ENCODE results near the gene SCRT2. TPM values are rescaled to one million over a fixed set of nuclear protein-coding genes. Genes with fewer than 3 reads are reported as not detected.

SCRT2 gene
- total and polyA plus RNA-seq, 9 donors: not detected

- H3K4me1 ChIP-seq (ENCODE audit: insufficient read depth): peaks cover 4% of the 10 kb centered on the region
- DNase-seq: no peak
- H3K27ac ChIP-seq: no peak overlapping the region
- no peak for TF ChIP-seq POLR2A (IDR thresholded peaks at IDR 0.05)
- H3K4me3 ChIP-seq: no peak overlapping the region
- intact Hi-C loops (cut with DNase I): no loop called here
- no peaks in the 10 kb centered on the region for H3K27me3 ChIP-seq
- no peaks in the 10 kb centered on the region for H3K9me3 ChIP-seq
- no peaks in the 10 kb centered on the region for H3K36me3 ChIP-seq
- 74 to 82% (median 78%) methylated on average over 5 of the region's 5 CpGs for WGBS, 3 donors
Observed at GRCh38 chr20:650954-651353, 24.6 kb downstream of the SCRT2 start.

- no peaks in the 10 kb centered on the region for H3K9me3 ChIP-seq
- intact Hi-C loops (cut with DNase I): no loop called here
Observed at GRCh38 chr20:650281-650680, 25.3 kb downstream of the SCRT2 start.

GRCh38 chr20:647479-648019, 28.1 kb downstream of the SCRT2 start:
- intact Hi-C loops (cut with DNase I): loop anchor here (5.0 to 10.0 kb wide), 4 partner anchors 83 to 363 kb away; no protein-coding TSS in a partner anchor

More at GRCh38 chr20:650281-650680, 25.3 kb downstream of the SCRT2 start:
- H3K4me3 ChIP-seq: no peak overlapping the region
- no peak overlapping the region for H3K27ac ChIP-seq
- peaks cover 4% of the 10 kb centered on the region for H3K4me1 ChIP-seq (ENCODE audit: insufficient read depth)
- WGBS, 3 donors: 84 to 91% (median 85%) methylated on average over 5 of the region's 5 CpGs
- no peaks in the 10 kb centered on the region for H3K27me3 ChIP-seq
- DNase-seq: no peak
- no peaks in the 10 kb centered on the region for H3K36me3 ChIP-seq
- TF ChIP-seq CTCF (IDR thresholded peaks at IDR 0.05): no peak
- no peak for TF ChIP-seq EP300 (IDR thresholded peaks at IDR 0.05)
- TF ChIP-seq POLR2A (IDR thresholded peaks at IDR 0.05): no peak

GRCh38 chr20:646868-647233, 28.8 kb downstream of the SCRT2 start:
- Histone ChIP-seq H3K9me3 (no peaks in the 10 kb centered on the region), H3K27ac (no peak overlapping the region), H3K36me3 (no peaks in the 10 kb centered on the region), H3K4me3 (no peak overlapping the region), H3K27me3 (no peaks in the 10 kb centered on the region), H3K4me1 (ENCODE audit: insufficient read depth) (peaks cover 3% of the 10 kb centered on the region)
- TF ChIP-seq EP300 (IDR thresholded peaks at IDR 0.05): no peak
- TF ChIP-seq POLR2A (IDR thresholded peaks at IDR 0.05): no peak
- no peak for TF ChIP-seq CTCF (IDR thresholded peaks at IDR 0.05)
- WGBS, 3 donors: 75 to 77% (median 76%) methylated on average over 2 of the region's 2 CpGs
- no peak for DNase-seq
- intact Hi-C loops (cut with DNase I): loop anchor here (5.0 to 10.0 kb wide), 4 partner anchors 82 to 362 kb away; no protein-coding TSS in a partner anchor

More at GRCh38 chr20:647479-648019, 28.1 kb downstream of the SCRT2 start:
- no peak for TF ChIP-seq EP300 (IDR thresholded peaks at IDR 0.05)
- TF ChIP-seq POLR2A (IDR thresholded peaks at IDR 0.05): no peak
- no peak for TF ChIP-seq CTCF (IDR thresholded peaks at IDR 0.05)
- Histone ChIP-seq H3K36me3 (no peaks in the 10 kb centered on the region), H3K27ac (no peak overlapping the region), H3K27me3 (no peaks in the 10 kb centered on the region), H3K9me3 (no peaks in the 10 kb centered on the region), H3K4me1 (ENCODE audit: insufficient read depth) (peaks cover 1% of the 10 kb centered on the region), H3K4me3 (no peak overlapping the region)
- no peak for DNase-seq
- WGBS, 3 donors: 89 to 94% (median 91%) methylated on average over 2 of the region's 2 CpGs

- intact Hi-C loops (cut with DNase I): loop anchor here (5.0 to 10.0 kb wide), 4 partner anchors 81 to 361 kb away; no protein-coding TSS in a partner anchor
- Histone ChIP-seq H3K27ac (no peak overlapping the region), H3K36me3 (no peaks in the 10 kb centered on the region), H3K4me3 (no peak overlapping the region), H3K4me1 (ENCODE audit: insufficient read depth) (peaks cover 3% of the 10 kb centered on the region), H3K9me3 (no peaks in the 10 kb centered on the region), H3K27me3 (no peaks in the 10 kb centered on the region)
- 59 to 69% (median 59%) methylated on average over 10 of the region's 10 CpGs for WGBS, 3 donors
- no peak for DNase-seq
- no peak for TF ChIP-seq CTCF (IDR thresholded peaks at IDR 0.05)
- TF ChIP-seq EP300 (IDR thresholded peaks at IDR 0.05): no peak
- TF ChIP-seq POLR2A (IDR thresholded peaks at IDR 0.05): no peak
Observed at GRCh38 chr20:646107-646867, 29.3 kb downstream of the SCRT2 start.

All from ovary (tissue), 9 donors.